ENCODE measurements around the gene NUDT5. TPM values are rescaled to one million over a fixed set of nuclear protein-coding genes. Genes with fewer than 3 reads are reported as not detected.

Gene NUDT5
- total RNA-seq, 4 donors from 2014 or later, result 24.0 to 51.1 (median 45.8) TPM

- no peaks in the 10 kb centered on the region for H3K9me3 ChIP-seq
- H3K4me3 ChIP-seq, result no peak overlapping the region
- peaks cover 0 to 51% (median 0%) of the 10 kb centered on the region in 3 donors for H3K36me3 ChIP-seq
- DNase-seq, result no peak
- H3K4me1 ChIP-seq, result peaks cover 0 to 13% (median 7%) of the 10 kb centered on the region in 4 donors
- no peak overlapping the region for H3K27ac ChIP-seq
- no peaks in the 10 kb centered on the region for H3K27me3 ChIP-seq
- TF ChIP-seq, protein P1, sequence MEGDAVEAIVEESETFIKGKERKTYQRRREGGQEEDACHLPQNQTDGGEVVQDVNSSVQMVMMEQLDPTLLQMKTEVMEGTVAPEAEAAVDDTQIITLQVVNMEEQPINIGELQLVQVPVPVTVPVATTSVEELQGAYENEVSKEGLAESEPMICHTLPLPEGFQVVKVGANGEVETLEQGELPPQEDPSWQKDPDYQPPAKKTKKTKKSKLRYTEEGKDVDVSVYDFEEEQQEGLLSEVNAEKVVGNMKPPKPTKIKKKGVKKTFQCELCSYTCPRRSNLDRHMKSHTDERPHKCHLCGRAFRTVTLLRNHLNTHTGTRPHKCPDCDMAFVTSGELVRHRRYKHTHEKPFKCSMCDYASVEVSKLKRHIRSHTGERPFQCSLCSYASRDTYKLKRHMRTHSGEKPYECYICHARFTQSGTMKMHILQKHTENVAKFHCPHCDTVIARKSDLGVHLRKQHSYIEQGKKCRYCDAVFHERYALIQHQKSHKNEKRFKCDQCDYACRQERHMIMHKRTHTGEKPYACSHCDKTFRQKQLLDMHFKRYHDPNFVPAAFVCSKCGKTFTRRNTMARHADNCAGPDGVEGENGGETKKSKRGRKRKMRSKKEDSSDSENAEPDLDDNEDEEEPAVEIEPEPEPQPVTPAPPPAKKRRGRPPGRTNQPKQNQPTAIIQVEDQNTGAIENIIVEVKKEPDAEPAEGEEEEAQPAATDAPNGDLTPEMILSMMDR (IDR thresholded peaks at IDR 0.05), result no peak
- no peak for TF ChIP-seq POLR2A (IDR thresholded peaks at IDR 0.05)
Measured at GRCh38 chr10:12200850-12201249, 5.2 kb upstream of the NUDT5 start.

DNA sequence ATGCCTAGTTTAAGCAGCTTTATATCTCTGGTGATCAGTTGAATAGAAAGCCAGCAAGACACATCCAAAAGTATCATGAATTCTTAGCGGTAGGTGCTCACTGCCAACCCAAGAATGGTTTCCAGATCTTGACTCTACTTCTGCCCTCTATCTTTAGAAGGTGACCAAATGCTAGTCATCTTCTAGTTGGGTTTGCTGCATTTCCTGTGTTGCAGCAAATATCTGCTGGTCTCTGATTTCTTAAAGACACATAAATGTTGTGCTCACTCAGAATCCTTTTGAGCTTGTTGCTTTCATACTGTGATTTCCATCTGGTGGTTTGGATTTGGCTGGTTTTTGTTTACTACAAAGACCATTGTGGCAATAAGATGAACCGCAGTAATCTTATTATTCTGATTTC, 2.5 kb upstream of the NUDT5 start:
- Histone ChIP-seq H3K27ac (no peak overlapping the region), H3K36me3 (peaks cover 0 to 41% (median 0%) of the 10 kb centered on the region in 3 donors), H3K4me3 (no peak overlapping the region), H3K27me3 (no peaks in the 10 kb centered on the region), H3K9me3 (no peaks in the 10 kb centered on the region), H3K4me1 (peaks cover 0 to 25% (median 12%) of the 10 kb centered on the region in 4 donors)
- TF ChIP-seq, protein P1 (IDR thresholded peaks at IDR 0.05), result no peak
- TF ChIP-seq POLR2A (IDR thresholded peaks at IDR 0.05), result no peak
- DNase-seq, result no peak

DNA sequence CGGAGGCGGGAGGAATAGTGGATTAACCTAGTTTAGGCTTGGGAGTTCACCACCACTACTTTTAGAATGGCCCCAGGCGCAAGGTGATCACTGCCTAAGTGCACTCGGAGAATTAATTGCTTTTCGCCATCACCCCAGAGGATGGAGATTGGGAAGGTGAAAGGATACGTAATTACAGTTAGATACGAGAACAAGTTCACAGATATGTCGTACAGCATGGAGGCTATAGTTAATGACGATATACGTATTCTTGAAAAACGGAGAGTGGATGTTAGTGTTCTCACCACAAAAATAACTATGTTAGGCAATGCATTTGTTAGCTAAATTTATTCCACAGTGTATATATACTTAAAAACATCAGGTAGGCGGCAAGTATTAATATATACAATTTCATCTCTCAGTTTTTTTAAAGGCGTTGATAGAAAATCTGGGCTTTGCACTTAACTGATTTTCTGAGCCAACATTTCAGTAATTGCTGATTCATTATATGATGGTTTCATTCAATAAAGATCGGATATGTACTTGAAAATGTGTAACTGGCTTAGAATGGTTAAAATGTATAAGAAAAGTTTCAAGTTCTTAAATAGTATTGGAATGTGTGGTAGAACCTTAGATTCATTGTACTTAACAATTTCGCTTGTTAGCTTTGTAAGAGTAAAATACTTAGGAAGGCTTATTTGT, 980 bp upstream of the NUDT5 start:
- H3K27me3 ChIP-seq, result no peaks in the 10 kb centered on the region
- no peak for DNase-seq
- H3K4me1 ChIP-seq, result peaks cover 0 to 25% (median 12%) of the 10 kb centered on the region in 4 donors
- H3K4me3 ChIP-seq, result peak overlapping the region; percentile 61 to 89 (median 68)
- peak overlapping the region; percentile 78 to 94 (median 84) for H3K27ac ChIP-seq
- H3K36me3 ChIP-seq, result peaks cover 0 to 28% (median 0%) of the 10 kb centered on the region in 3 donors
- TF ChIP-seq POLR2A (IDR thresholded peaks at IDR 0.05), result no peak
- TF ChIP-seq, protein P1 (IDR thresholded peaks at IDR 0.05), result no peak
- H3K9me3 ChIP-seq, result no peaks in the 10 kb centered on the region

DNA sequence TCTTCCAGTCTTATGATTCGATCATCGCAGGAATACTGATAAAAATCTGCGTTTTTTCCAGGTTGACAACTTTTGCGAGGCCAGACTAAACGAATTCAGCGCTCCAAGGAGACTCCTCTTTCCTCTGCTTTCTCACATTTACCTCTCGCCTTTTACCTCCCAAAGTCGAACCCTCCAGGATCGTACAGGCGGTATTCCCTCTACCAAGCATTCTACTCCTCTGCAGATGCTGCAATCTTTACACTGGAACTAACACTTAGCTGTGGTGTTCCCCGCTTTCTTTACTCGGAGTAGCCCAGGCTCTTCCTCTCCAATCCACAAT, 449 bp downstream of the NUDT5 start:
- Histone ChIP-seq H3K4me3 (peak overlapping the region; percentile 61 to 89 (median 68)), H3K9me3 (no peaks in the 10 kb centered on the region), H3K36me3 (peaks cover 0 to 15% (median 0%) of the 10 kb centered on the region in 3 donors), H3K27ac (peak overlapping the region; percentile 78 to 94 (median 84)), H3K4me1 (peaks cover 0 to 25% (median 12%) of the 10 kb centered on the region in 4 donors), H3K27me3 (no peaks in the 10 kb centered on the region)
- no peak for DNase-seq
- TF ChIP-seq, protein P1 (IDR thresholded peaks at IDR 0.05), result no peak
- TF ChIP-seq POLR2A (IDR thresholded peaks at IDR 0.05), result no peak

DNA sequence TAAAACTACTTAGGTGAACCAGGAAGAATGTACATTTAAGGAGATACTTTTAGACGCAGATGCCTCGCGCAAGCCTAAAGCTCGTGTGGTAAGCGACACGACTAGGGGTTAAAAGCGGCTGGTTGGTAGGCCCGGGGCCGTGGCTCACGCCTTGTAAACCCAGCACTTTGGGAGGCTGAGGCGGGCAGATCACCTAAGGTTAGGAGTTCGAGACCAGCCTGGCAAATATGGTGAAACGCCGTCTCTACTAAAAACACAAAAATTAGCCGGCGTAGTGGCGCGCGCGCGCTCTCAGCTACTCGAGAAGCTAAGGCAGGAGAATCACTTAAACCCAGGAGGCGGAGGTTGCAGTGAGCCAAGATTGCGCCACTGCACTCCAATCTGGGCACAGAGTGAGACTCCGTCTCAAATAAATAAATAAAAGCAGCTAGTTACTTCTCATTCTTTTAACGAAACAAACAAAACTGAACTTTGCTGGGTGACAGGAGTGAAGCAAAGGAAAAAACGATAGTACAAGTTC, 879 bp downstream of the NUDT5 start:
- no peaks in the 10 kb centered on the region for H3K27me3 ChIP-seq
- no peak for TF ChIP-seq POLR2A (IDR thresholded peaks at IDR 0.05)
- TF ChIP-seq, protein P1 (IDR thresholded peaks at IDR 0.05), result no peak
- peaks cover 0 to 12% (median 0%) of the 10 kb centered on the region in 3 donors for H3K36me3 ChIP-seq
- H3K4me1 ChIP-seq, result peaks cover 0 to 25% (median 12%) of the 10 kb centered on the region in 4 donors
- peak overlapping the region; percentile 61 to 89 (median 68) for H3K4me3 ChIP-seq
- no peaks in the 10 kb centered on the region for H3K9me3 ChIP-seq
- peak overlapping the region; percentile 78 to 94 (median 84) for H3K27ac ChIP-seq
- peak; percentile 31 to 63 (median 58) for DNase-seq

Data from Peyer's patch (tissue), 4 donors.